GM21723 (cell line): Measurements from ENCODE around the gene IP6K3.

ENCODE experiments used
- ATAC-seq: cut with Tn5 transposase; IDR thresholded peaks from one replicate; pipeline ENCODE4 v1.9.1; 2021; ENCODE audit warnings: mild to moderate bottlenecking, moderate library complexity; ENCODE audit not compliant: unreplicated experiment

The IP6K3 gene

GRCh38 chr6:33678932-33679490, 67.7 kb downstream of the IP6K3 start:
- no peak for ATAC-seq

- no peak for ATAC-seq
These were observed 68.3 kb downstream of the IP6K3 start for GRCh38 chr6:33678233-33678931.

- no peak for ATAC-seq
These were observed 69.0 kb downstream of the IP6K3 start for GRCh38 chr6:33677689-33678088.

- no peak for ATAC-seq
These were observed 69.5 kb downstream of the IP6K3 start for GRCh38 chr6:33677143-33677660.

- no peak for ATAC-seq
These were observed 70.1 kb downstream of the IP6K3 start for GRCh38 chr6:33676416-33677142.

GRCh38 chr6:33675968-33676367, 70.7 kb downstream of the IP6K3 start:
- ATAC-seq = no peak

- no peak for ATAC-seq
These were observed 72.9 kb downstream of the IP6K3 start for GRCh38 chr6:33673851-33674250.

GRCh38 chr6:33672808-33673207, 73.9 kb downstream of the IP6K3 start:
- no peak for ATAC-seq

- ATAC-seq = no peak
These were observed 75.0 kb downstream of the IP6K3 start for GRCh38 chr6:33671744-33672072.
